H7 (cell line): ENCODE results near the gene KLHL15. TPM values are rescaled to one million over a fixed set of nuclear protein-coding genes. Genes with fewer than 3 reads are reported as not detected.
A peak's percentile ranks its signal among the peaks of the same experiment; 100 is the strongest.
"Not testable (repeated sequence)": the region's sequence is repeated elsewhere in the genome, so short reads cannot be mapped to it uniquely, and the experiment has no call there.

Source experiments
- DNase-seq: peaks from one replicate; pipeline ENCODE4 v3.0.0; 2012
- H3K27me3 ChIP-seq: 2 replicates; pipeline ENCODE4 v1.6.0; 2011; ENCODE audit warnings: mild to moderate bottlenecking, low read length; ENCODE audit not compliant: control insufficient read depth, insufficient read depth
- H3K36me3 ChIP-seq: replicated peaks from 2 replicates; pipeline ENCODE4 v1.5.1; 2011; ENCODE audit warnings: low read length; ENCODE audit not compliant: control insufficient read depth, insufficient read depth
- H3K4me3 ChIP-seq: 2 replicates; pipeline ENCODE4 v1.5.1; 2011; ENCODE audit warnings: low read depth, mild to moderate bottlenecking, control low read depth, low read length, moderate library complexity; ENCODE audit not compliant: insufficient read depth
- total RNA-seq: library from RNA; depleted of rRNA; stranded (reverse); fragments of >200 nt; shearing (Covaris generic); gene quantifications from 2 replicates; pipeline ENCODE4 v1.2.3, GENCODE V29; 2014

Gene KLHL15
- total RNA-seq, 1 experiment from 2014 or later, result 18.2 TPM

GRCh38 chrX:23999671-24000070 lies 27.3 kb downstream of the KLHL15 start:
- no peak for DNase-seq
- Histone ChIP-seq H3K36me3 (no peaks in the 10 kb centered on the region; the same call in 1 of the 2 replicates), H3K27me3 (no peaks in the 10 kb centered on the region), H3K4me3 (no peak overlapping the region)

DNA sequence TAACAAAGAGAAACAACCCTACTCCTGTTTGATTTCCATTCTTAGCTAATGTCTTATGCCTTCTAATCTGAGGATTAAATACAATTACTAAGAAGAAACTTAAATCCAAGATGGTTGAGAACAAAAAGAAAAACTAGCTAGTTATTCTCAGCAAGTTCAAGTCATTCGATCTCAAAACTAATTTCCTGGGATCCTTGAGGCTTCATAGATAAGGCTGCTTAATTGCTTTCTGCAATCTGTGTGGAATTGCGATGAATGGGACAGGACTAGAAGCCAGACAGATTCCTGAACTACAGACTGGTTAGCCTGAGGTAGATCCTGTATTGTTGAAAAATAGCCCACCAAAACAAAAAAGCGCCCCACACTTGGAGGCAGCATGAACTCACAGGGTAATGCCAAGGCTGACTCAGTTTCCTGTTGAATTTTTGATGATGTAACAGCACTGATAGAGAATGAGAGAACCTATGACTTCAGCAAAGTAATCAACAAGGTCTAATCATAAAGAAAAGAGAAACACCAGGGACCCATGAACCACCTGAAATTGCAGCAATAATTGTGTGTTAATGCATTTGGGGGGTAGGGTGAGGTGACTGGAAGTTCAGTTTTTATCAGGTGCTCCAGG lies 33.9 kb downstream of the KLHL15 start:
- Histone ChIP-seq H3K36me3 (peaks cover 6% of the 10 kb centered on the region), H3K27me3 (no peaks in the 10 kb centered on the region), H3K4me3 (no peak overlapping the region)
- no peak for DNase-seq

GRCh38 chrX:23992431-23992830 lies 34.6 kb downstream of the KLHL15 start:
- Histone ChIP-seq H3K4me3 (no peak overlapping the region), H3K27me3 (no peaks in the 10 kb centered on the region), H3K36me3 (peaks cover 10% of the 10 kb centered on the region)
- DNase-seq, result no peak

DNA sequence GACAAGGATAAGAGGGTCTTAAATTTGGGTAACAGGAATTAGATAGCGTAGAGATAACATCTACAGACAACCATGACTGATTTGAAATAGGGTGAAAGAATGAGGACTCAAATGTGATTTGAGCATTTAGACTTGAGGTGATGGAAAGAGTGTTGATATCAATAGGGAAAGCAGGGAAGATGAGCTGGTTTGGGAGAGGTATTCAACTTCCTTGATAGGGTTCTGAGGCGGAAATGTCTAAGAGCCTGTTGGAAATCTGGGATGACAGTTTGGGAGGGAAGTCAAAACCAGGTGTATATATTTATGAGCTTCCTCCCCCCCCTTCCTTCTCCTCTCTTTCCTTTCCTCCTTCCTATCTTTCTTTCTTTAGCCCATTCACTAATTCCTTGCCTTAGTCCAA lies 36.5 kb downstream of the KLHL15 start:
- no peak overlapping the region for H3K4me3 ChIP-seq
- peaks cover 10% of the 10 kb centered on the region for H3K36me3 ChIP-seq
- no peaks in the 10 kb centered on the region for H3K27me3 ChIP-seq
- DNase-seq, result no peak

- DNase-seq, result no peak
- Histone ChIP-seq H3K36me3 (peaks cover 10% of the 10 kb centered on the region), H3K4me3 (no peak overlapping the region), H3K27me3 (no peaks in the 10 kb centered on the region)
These were observed 37.3 kb downstream of the KLHL15 start for GRCh38 chrX:23989689-23990088.

DNA sequence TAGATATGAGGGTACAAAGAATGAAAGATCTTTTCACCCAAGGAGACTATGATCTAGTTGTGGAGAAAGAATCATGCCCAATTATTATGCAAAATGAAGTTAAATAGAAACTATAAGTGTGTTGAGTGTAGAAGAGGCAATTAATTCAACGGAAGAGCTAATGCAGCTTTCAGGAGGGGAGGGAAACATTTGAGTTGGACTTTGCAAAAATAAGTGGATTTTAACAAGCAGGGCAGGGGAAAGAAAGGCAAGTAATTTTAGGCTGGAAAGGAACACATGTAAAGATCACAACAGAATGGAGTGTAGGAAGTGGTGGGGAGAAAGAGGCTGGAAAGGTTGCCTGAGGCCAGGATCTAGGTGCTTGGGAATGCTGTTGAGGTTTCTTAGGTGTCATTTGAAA lies 44.1 kb downstream of the KLHL15 start:
- no peak for DNase-seq
- Histone ChIP-seq H3K4me3 (no peak overlapping the region), H3K27me3 (no peaks in the 10 kb centered on the region), H3K36me3 (peaks cover 2% of the 10 kb centered on the region; the same call in 1 of the 2 replicates)

DNA sequence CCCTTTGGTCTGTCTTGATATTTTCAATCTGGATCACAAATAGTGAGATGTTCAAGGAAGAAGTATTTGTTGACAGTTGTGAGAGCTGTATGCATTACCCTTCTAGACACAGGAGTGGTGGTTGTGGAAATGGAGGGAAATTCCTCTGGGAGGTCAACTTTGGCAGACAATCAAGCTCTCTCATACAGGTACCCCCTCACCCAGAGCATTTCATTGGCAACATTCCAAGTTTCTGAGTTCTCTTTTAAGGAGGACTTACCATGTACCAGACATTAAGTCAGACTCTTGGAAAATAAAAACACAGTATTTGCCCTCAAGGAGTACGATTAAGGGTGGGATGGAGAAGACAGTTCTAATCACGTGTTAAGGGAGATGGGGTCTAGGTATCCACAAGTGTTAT lies 45.3 kb downstream of the KLHL15 start:
- no peak overlapping the region for H3K4me3 ChIP-seq
- no peaks in the 10 kb centered on the region for H3K36me3 ChIP-seq

DNA sequence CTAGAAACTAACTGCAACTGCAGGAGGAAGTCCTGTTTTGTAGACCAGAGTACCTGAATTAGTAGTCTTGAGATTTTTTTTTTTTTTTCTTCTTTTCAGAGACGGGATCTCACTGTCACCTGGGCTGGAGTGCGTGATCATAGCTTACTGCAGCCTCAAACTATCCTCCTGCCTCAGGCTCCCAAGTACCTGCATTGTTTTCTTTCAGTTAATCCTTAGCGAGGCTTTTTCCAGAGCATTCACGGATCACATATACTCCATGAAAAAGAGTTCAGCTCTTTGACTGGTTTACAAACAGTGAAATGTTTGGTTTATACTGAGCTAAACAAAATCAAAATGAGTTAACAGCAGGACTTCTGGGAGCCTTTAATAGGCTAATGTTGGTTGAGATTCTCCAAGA lies 45.8 kb downstream of the KLHL15 start:
- DNase-seq, result no peak
- no peak overlapping the region for H3K4me3 ChIP-seq
- no peaks in the 10 kb centered on the region for H3K36me3 ChIP-seq
- H3K27me3 ChIP-seq, result no peaks in the 10 kb centered on the region

More for the DNA sequence above, 45.3 kb downstream of the KLHL15 start:
- no peaks in the 10 kb centered on the region for H3K27me3 ChIP-seq
- peak; percentile 23 for DNase-seq

DNA sequence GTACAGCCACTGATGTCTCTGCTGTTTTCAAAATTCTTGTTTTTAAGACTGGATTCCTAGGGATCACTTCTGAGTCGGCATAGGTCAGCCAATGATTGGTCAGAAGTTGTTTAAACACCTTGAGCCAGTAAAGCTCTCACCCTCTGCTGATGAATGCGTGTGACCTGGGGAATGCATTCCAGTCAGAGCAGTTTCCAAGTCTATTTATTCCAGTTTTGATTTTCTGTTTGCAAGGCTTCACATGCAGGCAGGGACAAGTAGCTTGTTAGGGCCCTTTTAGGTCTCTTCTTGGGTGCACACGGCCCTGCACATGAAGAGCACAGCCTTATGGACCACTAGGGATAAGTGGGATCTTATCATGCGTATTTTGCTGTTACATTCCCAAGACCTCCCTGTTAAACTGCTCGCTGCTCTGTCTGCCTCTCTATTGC lies 47.0 kb downstream of the KLHL15 start:
- H3K4me3 ChIP-seq, result no peak overlapping the region
- H3K27me3 ChIP-seq, result no peaks in the 10 kb centered on the region
- DNase-seq, result no peak
- H3K36me3 ChIP-seq, result no peaks in the 10 kb centered on the region

DNA sequence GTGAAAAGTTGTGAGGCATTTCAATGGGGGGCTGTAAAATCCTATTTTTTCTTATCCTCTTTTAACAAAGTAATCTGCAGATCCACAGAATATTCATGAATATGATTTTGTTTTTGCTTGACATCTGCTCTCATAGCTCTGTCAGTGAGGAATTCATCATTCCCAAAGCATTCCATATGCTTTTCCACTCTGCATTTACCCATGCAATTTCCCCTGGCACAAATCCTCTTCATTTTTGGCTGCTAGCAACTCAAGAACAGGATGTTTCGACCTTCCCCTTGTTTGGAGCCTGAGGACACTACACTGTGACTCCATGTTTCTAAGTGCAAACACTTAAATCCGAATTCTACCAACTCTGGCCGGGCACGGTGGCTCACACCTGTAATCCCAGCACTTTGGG lies 48.5 kb downstream of the KLHL15 start:
- no peaks in the 10 kb centered on the region for H3K27me3 ChIP-seq
- DNase-seq, result no peak
- no peaks in the 10 kb centered on the region for H3K36me3 ChIP-seq
- no peak overlapping the region for H3K4me3 ChIP-seq

DNA sequence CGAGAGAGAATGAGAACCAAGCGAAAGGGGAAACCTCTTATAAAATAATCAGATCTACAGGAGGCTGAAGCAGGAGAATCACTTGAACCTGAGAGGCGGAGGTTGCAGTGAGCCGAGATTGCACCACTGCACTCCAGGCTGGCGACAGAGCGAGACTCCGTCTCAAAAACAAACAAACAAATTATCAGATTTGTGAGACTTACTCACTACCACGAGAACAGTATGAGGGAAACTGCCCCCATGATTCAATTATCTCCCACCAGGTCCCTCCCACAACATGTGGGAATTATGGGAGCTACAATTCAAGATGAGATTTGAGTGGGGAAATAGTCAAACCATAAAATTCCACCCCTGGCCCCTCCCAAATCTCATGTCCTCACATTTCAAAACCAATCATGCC lies 61.4 kb downstream of the KLHL15 start:
- not testable (repeated sequence) for DNase-seq, H3K27me3 ChIP-seq, H3K36me3 ChIP-seq, H3K4me3 ChIP-seq

DNA sequence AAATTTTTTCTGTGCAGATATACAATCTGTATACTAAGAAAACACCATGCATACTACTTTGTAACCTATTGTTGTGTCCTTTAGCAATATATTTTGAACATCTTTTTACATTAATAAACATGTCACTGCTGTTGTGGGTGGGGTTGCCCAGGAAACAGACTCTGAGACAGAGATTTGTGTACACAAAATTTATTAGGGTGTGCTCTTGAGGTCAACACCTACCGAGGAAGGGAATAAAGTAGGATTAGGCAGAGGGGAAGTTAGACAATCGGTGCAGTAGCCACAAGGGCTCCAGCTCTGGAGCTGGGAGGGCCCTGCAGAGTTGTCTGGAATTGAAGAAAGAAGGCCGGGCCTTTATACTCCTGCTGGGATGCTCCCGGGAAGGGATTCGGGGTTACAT lies 62.8 kb downstream of the KLHL15 start:
- H3K4me3 ChIP-seq, result no peak overlapping the region
- no peaks in the 10 kb centered on the region for H3K27me3 ChIP-seq
- H3K36me3 ChIP-seq, result no peaks in the 10 kb centered on the region
- DNase-seq, result no peak

DNA sequence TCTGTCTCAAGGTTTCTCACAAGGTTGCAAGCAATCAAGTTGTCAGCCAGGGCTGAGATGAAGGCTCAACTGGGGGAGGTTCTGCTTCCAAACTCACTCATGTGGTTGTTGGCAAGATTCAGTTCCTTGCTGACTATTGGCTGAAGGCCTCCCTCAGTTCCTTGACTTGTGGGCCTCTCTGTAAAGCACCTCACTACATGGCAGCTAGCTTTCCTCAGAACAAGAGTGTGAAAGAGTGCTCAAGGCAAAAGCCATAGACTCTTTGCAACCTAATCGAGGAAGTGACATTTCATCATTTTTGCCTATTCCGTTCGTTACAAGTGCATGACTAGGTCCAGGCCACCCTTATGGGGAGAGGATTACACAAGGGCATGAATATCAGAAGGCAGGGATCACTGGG lies 67.2 kb downstream of the KLHL15 start:
- Histone ChIP-seq H3K4me3 (no peak overlapping the region), H3K36me3 (no peaks in the 10 kb centered on the region), H3K27me3 (no peaks in the 10 kb centered on the region)
- no peak for DNase-seq

DNA sequence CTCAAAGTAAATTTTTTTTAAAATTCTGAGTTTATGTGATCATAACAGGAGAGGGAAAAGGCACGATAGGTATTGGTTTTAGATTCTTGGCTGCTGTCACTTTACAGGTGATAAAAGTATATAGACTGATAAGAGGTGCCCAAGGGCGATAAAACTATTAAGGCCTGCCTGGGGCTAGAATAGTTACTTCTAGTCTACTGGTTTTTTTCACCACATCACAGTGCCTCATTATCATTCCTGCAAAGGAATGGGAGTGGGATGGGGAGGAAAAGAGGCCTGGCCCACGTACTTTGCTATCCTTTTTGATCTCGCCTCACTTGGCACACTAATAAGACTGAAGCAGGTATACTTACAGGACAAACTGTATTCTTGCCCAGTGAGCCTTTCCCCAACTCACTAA lies 72.6 kb downstream of the KLHL15 start:
- H3K4me3 ChIP-seq, result no peak overlapping the region
- DNase-seq, result peak; percentile 25

GRCh38 chrX:23953908-23954269 lies 73.1 kb downstream of the KLHL15 start:
- DNase-seq, result peak; percentile 12
- Histone ChIP-seq H3K4me3 (no peak overlapping the region), H3K36me3 (no peaks in the 10 kb centered on the region), H3K27me3 (no peaks in the 10 kb centered on the region)

More for the DNA sequence above, 72.6 kb downstream of the KLHL15 start:
- Histone ChIP-seq H3K36me3 (no peaks in the 10 kb centered on the region), H3K27me3 (no peaks in the 10 kb centered on the region)
